Activated effector memory CD4-positive, alpha-beta T cell treated with anti-CD3 and anti-CD28 coated beads, Interleukin-2, amount 50 U/mL, for 16 hours (primary cell): Measurements from ENCODE around the gene CXCL8.
"Not testable (repeated sequence)": the region's sequence is repeated elsewhere in the genome, so short reads cannot be mapped to it uniquely, and the experiment has no call there.

ENCODE experiments used
- DNase-seq: peaks from one replicate; pipeline ENCODE4 v3.0.0-alpha.2; 2020

The CXCL8 gene

DNA sequence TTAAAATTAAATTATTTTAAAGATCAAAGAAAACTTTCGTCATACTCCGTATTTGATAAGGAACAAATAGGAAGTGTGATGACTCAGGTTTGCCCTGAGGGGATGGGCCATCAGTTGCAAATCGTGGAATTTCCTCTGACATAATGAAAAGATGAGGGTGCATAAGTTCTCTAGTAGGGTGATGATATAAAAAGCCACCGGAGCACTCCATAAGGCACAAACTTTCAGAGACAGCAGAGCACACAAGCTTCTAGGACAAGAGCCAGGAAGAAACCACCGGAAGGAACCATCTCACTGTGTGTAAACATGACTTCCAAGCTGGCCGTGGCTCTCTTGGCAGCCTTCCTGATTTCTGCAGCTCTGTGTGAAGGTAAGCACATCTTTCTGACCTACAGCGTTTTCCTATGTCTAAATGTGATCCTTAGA lies at the start of gene CXCL8:
Gene CXCL8, plus strand, starts transcription at position 217 of the 426 bp plus-strand sequence. Its CDS starts 90 bp downstream, at position 307.
- DNase-seq: no peak

DNA sequence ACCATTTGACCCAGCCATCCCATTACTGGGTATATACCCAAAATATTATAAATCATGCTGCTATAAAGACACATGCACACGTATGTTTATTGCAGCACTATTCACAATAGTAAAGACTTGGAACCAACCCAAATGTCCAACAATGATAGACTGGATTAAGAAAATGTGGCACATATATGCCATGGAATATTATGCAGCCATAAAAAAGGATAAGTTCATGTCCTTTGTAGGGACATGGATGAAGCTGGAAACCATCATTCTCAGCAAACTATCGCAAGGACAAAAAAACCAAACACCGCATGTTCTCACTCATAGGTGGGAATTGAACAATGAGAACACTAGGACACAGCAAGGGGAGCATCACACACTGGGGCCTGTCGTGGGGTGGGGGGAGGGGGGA lies 49.2 kb upstream of the CXCL8 start:
- not testable (repeated sequence) for DNase-seq

DNA sequence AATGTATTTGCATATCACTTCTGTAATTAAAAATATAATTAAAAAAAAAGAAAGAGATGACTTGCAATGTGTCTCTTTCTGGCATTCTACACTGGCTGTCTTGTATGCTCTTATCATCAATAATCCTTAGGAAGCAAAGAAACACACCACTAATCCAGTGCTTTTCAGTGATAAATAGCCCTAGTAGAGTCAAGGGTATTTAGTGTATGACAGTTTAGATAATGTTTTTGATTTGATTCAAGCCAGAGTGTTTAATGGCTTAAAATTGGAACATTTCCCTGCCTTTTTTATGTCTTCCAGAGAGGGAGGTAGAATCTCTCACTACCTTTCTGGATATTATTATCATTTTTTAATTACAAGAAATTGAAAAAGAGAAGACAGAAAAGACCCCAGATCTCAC lies 48.6 kb upstream of the CXCL8 start:
- DNase-seq: no peak

DNA sequence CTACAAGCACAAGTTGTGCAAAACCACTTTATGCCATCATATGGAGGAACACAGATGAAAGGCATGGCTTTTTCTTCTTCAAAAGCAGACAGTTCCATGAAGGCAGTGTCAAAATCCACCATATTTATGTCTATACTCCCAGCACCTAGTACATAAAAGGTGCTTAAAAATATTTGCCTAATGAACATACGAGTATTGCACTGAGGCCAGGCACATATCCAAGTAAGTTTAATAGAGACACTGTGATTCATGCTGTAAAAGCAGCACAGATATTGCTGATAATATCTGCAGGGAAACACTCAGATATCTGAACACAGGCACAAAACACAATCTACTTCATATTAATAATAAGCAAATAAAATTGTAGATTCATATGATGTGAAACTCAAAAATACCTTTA lies 48.1 kb upstream of the CXCL8 start:
- DNase-seq: no peak

DNA sequence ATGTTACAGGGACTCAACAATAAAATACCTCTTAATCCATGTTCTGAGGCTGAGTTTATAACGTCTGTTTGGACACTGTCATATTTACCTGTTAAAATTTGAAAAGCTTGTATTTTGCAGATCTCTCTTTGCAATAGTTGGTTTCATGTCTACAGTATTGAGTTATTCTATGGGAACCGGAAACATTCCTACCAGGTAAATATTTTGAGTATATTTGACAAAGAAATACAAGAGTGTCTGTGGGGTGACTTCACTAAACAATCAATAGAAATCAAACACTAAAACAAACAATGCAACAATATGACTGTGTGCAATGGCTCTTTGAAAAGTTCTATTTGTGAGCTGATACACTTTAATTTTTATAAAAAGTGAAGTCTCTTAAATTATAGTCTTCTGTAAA lies 47.7 kb upstream of the CXCL8 start:
- no peak for DNase-seq

DNA sequence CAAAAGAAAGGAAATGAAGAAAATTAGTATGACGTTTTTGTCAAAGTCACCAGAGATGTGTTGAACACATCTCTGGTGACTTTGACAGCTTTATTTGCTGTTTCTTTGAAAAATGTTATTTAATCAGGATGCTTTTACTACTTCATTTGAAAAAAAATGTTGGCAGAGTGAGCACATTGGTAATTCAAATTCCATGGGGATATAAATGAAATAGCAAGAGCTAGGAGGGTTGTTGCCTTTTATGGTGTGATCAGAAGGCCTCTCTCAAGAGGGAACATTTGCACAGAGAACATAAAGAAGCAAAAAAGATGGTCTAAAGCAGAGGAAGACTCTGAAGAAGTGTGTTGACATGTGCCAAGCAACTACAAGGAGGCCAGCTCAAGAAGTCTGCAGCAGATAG lies 46.6 kb upstream of the CXCL8 start:
- no peak for DNase-seq

DNA sequence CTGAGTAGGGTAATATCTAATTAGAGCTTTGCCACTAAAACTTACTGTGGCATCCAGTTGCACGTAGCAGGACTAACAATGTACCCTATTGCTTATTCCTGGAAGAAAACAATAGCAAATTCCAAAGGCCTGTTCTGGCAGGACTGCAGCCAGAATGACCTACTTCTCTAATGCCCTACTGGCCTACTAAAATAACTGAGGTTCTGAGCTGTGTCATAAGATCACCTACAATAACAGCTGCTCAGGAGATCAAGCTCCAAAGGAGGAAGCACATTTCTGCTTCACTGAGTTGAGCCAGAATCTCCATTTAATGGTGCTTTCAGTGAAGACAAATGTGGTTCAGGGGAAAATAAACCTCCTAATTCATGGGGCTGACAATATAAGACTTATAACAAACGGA lies 42.2 kb upstream of the CXCL8 start:
- DNase-seq: no peak

DNA sequence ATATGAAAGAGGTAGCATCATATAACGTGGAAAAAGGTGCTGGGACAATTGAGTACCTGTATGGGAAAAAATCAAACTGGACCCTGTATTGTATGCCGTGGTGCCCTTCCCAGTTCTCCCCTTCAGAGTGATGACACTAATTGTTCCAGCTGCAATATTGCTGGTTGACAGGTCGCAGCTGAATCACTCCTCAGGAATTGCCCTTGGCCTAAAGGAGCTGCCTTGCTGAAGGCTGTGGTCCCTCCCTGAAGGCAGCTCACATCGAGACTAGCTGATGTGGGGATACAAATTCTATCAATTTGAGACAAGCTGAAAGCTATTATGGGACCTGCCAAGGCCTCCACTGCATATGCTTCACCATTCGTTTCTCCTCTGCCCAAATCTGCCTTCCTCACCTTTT lies 39.3 kb upstream of the CXCL8 start:
- no peak for DNase-seq

DNA sequence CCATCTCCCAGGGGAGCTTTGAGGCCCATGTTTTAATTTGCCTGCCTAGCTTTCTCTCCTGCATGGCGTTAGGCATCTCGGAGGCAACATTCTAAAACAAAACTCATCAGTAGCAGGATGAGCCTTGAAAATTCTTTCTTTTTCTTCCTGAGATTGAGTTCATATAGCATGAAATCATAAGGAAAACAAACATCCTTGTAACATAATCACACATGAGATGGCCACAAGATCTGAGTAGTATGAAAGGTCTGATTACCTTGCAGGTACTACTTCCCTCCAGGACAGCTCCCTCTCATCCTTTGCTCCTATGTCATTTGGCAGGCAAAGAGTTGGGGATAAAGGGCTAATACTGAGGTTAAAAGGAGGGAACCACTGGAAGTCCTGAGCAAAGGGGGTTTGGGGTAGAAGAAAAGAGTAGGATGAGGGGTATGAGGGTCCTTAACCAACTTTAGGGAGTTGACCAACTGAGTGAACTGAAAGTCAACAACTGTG lies 37.5 kb upstream of the CXCL8 start:
- no peak for DNase-seq

DNA sequence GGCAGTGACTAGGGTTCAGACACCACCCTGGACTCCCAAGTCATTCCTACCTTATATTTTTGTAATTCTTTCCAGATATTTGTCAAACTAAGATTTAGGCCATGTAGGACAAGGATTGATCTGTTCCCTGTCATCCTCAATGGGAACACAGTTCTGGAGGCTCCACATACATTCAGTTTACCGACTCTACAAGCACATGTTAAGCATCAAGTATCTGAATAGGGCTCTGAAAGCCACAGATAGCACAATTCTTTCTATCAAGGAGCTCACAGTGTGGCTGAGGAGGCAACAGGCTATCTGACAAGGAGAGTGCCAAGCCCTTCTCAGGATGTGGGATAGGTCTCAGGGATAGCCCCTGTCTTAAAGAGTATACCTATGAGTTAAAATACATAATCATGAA lies 37.0 kb upstream of the CXCL8 start:
- no peak for DNase-seq

DNA sequence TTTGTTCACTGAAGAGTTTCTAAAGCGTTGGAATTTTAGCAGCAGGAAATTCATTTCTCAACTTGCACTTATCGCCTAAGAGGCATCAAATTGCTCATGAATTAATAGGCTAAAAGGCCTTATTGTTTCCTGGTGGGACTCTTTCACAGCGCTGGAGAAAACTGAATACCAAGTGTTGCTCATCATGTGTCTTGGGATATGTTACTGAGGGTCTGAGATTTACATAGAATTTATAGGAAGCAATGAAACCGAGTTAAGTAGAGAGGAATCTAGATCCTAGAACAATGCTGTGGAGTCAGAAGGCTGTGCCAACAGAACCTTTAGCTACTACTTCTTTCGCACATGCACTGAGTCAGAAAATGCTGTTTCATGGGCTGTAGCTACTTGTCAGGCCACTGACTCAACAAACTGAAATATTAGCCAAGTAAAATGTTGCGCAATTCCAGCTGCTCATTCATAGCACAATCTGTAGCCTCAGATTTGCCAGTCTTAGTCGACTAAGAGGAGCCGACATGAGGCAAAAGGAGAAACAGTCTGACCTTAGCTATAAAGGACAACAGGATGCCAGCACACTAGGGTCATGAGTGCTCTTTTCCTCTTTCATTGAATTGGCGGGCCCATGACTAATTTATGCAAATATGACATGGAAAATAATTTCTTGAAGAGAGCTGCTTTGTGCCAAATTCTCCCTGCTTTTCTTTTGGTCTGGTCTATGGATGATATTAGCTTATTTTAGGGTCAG lies 35.9 kb upstream of the CXCL8 start:
- no peak for DNase-seq

DNA sequence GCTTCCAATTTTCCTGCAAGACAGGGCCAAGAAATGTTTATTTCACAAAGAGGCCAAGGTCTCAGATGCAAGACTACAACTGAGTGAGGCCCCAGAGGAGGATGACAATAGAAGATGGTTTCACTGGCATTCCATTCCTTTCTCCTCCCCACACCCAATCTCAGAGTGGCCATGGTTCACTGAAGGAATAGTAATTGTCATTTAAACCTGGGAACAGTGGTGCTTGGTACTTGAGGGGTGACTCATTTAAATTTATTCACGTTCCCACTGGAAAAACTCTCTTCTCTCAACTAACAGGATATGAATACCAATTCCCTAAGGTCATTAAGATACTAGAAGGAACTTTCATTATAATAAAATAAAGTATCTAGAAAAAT lies 35.3 kb upstream of the CXCL8 start:
- DNase-seq: no peak

DNA sequence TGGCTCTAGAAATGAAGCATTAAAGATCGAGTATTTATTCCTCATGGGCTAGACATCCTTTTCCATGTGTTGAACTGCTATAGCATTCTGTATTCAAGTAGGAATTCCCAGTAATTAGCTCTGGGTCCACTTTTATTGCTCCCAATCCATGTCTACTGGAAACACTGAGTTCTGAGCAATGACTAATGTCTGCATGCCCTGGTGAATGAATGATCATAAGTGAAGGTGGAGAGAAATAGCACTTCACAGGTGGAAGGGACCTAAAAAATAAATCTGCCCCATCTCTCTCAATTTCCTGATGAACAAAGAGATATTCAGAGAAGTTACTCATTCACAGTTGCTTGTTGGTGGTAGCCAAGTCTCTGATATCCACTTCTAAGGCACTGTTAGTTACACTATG lies 34.6 kb upstream of the CXCL8 start:
- DNase-seq: no peak

DNA sequence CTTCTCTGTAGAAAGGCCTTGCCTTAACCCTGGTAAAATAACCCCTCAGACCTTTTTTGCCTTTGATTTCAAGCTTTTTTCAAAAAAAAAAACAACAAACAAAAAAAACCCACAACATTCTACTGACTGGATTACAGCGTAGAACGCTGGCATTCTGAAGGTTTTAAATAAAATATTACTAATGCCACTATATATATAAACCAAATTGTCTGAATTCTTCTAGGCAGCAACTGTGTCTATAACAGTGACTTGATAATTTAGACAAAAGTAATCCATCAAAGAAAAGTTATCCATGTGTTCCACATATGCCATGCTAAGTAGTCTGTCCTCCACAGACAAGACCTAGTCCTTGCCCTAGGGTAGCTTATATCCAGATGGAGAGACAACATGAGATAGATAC lies 33.6 kb upstream of the CXCL8 start:
- no peak for DNase-seq

DNA sequence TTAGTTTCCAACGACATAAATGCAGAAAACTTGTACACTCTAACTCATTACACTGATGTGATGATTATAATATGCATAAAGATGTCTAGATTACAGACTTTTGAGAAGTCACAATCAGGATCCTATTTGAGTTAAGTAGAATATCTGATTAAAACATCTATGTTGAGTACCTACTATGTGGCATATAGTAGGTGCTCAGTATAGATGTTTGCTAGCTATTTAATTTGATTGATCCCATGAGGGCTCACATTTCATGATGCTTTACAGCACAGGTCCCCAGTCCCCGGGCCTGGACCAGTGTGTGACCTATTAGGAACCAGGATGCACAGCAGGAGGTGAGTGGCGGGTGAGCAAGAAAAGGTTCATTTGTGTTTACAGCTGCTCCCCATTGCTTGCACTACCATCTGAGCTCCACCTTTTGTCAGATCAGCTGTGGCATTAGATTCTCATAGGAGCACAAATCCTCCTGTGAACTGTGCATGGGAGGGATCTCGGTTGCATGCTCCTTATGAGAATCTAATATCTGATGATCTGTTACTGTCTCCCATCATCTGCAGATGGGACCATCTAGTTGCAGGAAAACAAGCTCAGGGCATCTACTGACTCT lies 33.0 kb upstream of the CXCL8 start:
- DNase-seq: no peak

DNA sequence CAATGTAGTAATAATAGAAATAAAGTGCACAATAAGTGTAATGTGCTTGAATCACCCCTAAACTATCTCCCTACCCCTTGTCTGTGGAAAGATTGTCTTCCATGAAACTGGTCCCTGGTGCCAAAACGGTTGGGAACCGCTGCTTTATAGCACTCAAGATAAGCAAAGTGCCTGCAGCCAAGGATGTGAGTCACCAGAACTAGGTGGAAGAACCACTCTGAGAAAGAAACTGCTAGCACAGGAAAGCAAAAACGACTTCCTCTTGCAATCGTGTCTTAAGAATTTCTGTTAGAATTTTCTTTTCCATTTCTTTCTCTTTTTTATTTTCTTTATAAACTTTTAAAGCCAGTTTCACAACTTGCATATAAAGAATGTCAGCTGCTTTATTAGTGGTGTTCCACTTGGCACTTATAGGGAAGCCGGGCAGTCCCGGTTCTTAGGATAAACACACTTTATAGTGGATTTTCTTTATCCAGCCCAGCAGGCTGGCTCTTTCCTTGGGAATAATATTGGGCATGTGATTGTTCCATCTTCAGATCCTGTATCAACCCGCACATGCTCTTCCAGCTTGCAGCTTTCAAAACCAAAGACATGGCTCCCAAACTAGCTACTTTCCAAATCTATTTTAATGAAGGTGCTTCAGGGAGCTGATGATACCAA lies 32.3 kb upstream of the CXCL8 start:
- no peak for DNase-seq

DNA sequence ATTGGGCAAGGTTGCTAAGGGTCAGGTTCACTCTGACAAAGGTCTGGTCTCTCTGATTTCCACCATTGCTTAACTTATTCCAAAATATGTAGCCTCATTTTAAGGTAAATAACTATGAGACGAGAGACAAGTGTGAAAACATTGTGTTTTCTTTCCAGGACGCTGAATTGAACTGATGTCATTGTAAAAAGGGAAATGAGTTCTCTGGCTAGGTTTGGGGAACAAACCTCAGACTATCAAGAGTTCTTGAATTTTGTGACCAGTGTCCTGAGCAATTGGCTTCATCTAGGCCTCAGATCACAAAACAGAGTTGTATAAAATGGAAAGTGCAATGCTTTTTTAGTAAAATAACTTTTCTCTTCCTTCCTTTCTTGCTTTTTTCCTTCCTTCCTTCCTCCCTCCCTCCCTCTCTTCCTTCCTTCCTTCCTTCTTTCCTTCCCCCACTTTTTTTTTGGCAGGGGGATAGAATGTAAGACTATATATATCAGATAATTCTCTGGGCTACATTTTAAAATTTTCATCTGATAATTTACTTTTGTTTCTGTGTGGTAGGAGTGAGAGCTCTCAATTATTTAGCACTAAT lies 30.8 kb upstream of the CXCL8 start:
- DNase-seq: no peak

DNA sequence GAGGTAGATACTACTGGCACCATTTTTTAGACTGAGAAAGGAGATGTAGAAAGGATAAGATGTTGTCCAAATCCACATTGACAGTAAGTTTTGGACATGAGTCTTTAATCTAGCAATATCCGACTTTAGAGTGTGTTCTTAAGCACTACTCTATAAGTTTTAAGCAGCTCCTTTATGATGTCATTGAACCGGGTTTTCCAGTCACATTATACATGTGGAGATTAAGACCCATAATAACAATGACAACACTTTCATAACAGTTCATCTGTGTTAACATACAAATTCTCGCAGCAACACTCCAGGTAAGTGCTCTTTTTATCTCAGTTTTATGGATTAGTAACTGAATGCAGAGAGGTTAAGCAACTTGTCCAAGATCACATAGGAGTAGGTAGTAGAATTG lies 30.3 kb upstream of the CXCL8 start:
- no peak for DNase-seq

DNA sequence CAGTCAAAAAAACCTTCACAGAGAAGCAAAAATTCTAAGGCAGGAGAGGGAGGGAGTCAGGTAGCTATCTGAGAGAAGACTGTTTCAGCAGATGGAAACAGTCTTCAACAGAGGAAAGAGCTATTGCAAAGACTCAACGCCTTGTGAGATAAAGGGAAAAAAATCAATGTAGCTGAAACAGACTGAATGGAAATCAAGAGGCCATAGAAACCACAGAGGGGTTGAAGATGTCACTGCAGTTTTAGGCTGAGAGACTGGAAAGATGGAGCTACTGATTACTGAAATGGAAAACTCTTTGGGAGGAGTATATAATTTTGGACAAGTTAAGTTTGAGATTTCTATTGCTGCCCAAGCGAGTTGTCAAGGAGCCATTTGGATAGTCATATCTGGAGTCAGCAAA lies 28.4 kb upstream of the CXCL8 start:
- no peak for DNase-seq

DNA sequence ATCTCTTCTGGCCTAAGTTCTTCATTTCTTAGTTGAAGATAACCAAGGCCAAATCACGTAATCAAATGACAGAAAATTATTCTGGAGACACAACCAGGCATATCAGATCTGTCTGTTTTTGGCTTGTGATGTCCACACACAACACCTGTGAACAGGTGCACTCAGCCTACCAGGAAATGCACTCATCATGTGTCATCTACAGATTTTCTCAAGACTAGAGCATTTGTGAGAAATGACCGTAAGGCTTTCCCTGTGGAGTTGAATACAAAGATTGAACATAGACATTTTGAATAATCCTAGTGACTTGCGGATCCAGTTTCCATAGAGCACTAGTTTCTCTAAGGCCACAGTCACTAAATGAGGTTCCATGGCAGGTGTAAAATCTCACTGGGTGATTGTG lies 26.7 kb upstream of the CXCL8 start:
- no peak for DNase-seq

DNA sequence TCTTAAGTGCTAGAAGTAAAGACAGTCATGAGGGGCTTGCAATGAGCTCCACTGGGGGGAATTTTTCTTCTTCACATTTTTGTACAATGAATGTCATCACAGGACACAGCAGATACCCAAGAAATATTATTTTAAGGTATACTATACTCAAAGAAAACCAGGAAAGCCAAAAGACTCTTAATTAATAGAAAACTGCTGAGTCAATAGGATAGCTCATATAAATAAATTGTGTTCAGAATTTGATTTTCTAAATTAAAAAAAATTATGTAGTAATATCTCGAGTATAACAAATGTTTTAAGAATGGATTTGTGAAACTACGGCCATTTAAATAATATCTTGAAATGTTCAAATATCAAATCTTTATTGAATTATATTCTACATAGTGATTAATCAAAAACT lies 25.7 kb upstream of the CXCL8 start:
- no peak for DNase-seq

DNA sequence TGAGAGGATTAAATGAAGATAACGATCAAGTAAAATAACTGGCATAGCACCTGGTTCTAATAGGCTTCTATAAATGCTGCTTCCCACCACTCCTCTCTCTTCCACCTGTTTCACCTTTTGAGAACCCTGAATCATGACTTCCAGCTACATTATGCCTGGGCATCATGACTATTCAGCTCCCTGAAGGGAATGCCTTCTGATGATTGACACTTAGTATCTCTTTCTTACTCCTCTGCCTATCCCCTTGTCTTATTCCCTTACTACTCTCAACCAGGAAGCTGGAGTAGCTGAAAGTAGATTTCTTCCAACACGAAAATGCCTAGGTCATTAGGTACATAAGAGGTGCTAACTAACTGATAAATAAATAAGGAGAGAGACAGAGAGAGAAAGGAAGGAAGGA lies 24.7 kb upstream of the CXCL8 start:
- no peak for DNase-seq

DNA sequence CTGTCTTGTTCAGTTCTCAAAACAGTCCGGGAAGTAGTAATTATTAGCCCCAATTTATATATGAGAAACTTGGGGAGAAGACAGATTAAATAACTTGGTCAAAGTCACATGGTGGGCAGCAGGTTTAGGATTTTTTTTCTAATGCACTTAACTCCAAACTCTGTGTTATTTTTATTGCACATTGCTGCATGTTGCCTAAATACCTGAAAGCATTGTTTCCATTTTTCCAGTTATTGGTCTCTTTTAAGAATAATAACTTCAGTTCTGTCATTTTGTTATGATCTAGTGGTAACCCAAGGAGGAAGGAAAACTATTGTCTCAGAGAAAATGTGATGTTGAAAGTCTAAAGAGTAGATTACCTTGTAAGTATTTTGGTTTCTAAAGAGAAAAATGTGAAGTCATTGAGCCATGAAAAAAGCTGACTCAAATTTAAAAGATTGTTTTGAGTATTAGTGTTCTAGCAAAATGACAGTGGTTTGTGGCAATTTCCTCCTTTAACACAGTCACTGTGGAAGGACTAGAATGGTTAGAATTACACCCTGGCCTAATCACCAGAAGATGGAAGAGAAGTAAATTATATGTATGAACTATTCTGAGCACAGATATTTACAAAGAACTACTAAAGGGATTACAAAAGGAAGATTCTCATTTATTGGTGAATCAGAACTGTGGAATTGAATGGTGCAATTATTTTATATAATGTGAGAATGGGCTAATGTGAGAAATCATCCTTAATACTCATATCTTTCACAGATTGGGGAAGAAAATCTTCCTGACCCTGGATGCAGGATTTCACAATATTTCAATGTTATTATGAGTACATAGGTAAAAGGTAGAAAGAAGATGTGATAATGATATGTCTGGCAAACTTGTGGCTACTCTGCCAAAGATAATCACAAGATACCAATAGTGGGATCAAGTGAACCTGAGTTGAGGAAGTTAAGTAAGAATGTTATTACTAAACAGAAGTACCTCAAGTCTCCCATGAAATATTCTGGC lies 21.7 kb upstream of the CXCL8 start:
- DNase-seq: no peak
